Measurements from ENCODE around the gene TRIM54. TPM values are rescaled to one million over a fixed set of nuclear protein-coding genes. Genes with fewer than 3 reads are reported as not detected.

TRIM54 gene
- total RNA-seq, 1 experiment from 2014 or later: 2.0 TPM

DNA sequence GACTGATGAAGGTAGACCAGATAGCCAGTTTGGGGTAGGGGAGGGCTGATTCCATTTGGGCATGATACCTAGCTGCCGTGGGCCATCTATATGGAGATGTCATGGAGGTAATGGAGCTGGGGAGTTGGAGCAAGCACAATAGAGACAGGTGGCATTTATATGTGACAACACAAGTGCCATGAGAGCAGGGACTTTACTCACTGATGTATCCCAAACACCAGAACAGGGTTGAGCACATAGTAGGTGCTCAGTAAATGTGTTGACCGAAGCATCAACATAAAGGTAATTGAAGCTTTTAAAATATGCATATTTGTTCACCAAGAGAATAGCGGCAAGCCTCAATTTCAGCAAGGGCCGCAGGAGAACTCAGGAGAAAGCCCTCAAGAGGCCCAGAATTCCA is 34.3 kb upstream of the TRIM54 start:
- DNase-seq (ENCODE audit: low read depth, low spot score) (no peak), ATAC-seq (no peak)
- ChIA-PET CTCF (interaction anchor here (1.7 to 2.1 kb wide), 2 partner anchors 32 to 55 kb away, joined by 8 to 9 read pairs; no protein-coding TSS in a partner anchor), POLR2A (interaction anchor here (1.1 kb wide), 1 partner anchor 32 kb away, joined by 3 read pairs; no protein-coding TSS in a partner anchor), RAD21 (ENCODE audit: low non-redundant PET in 1 of 2, low total read pairs in 2 of 2, uncharacterized antibody in 2 of 2, unreplicated experiment in 2 of 2) (no interaction called here)
- Histone ChIP-seq H3K36me3 (ENCODE audit: control insufficient read depth in 1 of 2, insufficient read depth in 2 of 2, low read length in 2 of 2) (peaks cover 4 to 14% of the 10 kb centered on the region in 2 experiments; a peak in 3 of 4 replicates), H4K20me1 (ENCODE audit: insufficient read depth) (no peaks in the 10 kb centered on the region), H3K4me2 (ENCODE audit: low read length) (no peak overlapping the region), H3K9ac (ENCODE audit: low read length) (no peak overlapping the region), H3K4me3 (replicated peaks in 1 of 2; ENCODE audit: low read depth in 1 of 2, low read length in 2 of 2) (no peak overlapping the region), H3K9me2 (ENCODE audit: insufficient read depth) (no peaks in the 10 kb centered on the region), H3K27me3 (ENCODE audit: insufficient read depth, low read length) (no peaks in the 10 kb centered on the region), H3K27ac (ENCODE audit: low read depth, low read length) (no peak overlapping the region), H3K4me1 (ENCODE audit: control insufficient read depth in 1 of 2, insufficient read depth in 2 of 2, low read length in 2 of 2) (peaks cover 0 to 10% of the 10 kb centered on the region in 2 experiments; a peak in 2 of 4 replicates), H3K79me2 (ENCODE audit: insufficient read depth, low read length) (no peaks in the 10 kb centered on the region), H3K9me3 (ENCODE audit: control insufficient read depth in 1 of 2, insufficient read depth in 1 of 2, low read depth in 1 of 2, low read length in 2 of 2) (no peaks in the 10 kb centered on the region), H2AFZ (ENCODE audit: low read depth, low read length, poor library complexity, severe bottlenecking) (no peak overlapping the region)
- TF ChIP-seq ZNF274 (IDR thresholded peaks at IDR 0.05; ENCODE audit: low read depth, low read length): no peak
- no peak for TF ChIP-seq TCF7L2 (IDR thresholded peaks at IDR 0.05; ENCODE audit: borderline replicate concordance, extremely low read depth, insufficient read depth, insufficient read length)
- no peak for TF ChIP-seq EZH2phosphoT487 (IDR thresholded peaks at IDR 0.05; ENCODE audit: borderline replicate concordance)
- TF ChIP-seq ELF1 (IDR thresholded peaks at IDR 0.05; ENCODE audit: borderline replicate concordance, low read depth): no peak
- no peak for TF ChIP-seq JUND (IDR thresholded peaks at IDR 0.05)
- no peak for TF ChIP-seq YY1 (IDR thresholded peaks at IDR 0.05; ENCODE audit: extremely low read depth, insufficient replicate concordance, low read depth, low read length)
- TF ChIP-seq EZH2 (IDR thresholded peaks at IDR 0.05): no peak
- TF ChIP-seq ZFX (IDR thresholded peaks at IDR 0.05): no peak
- TF ChIP-seq POLR2AphosphoS5 (IDR thresholded peaks at IDR 0.05; ENCODE audit: low read depth, low read length): no peak
- no peak for TF ChIP-seq ZBTB33 (IDR thresholded peaks at IDR 0.05; ENCODE audit: extremely low read depth, insufficient replicate concordance, low read length)
- TSS peak; percentile 7 for BruUV-seq (replicated peaks)
- intact Hi-C loops (cut with micrococcal nuclease): no loop called here

All from HCT116 (cell line).